HG03135 (cell line): Measurements from ENCODE around the gene ADAM10.

Source experiments
- ATAC-seq: cut with Tn5 transposase; IDR thresholded peaks from one replicate; pipeline ENCODE4 v1.9.1; 2021; ENCODE audit warnings: mild to moderate bottlenecking, moderate library complexity; ENCODE audit not compliant: unreplicated experiment

The ADAM10 gene

DNA sequence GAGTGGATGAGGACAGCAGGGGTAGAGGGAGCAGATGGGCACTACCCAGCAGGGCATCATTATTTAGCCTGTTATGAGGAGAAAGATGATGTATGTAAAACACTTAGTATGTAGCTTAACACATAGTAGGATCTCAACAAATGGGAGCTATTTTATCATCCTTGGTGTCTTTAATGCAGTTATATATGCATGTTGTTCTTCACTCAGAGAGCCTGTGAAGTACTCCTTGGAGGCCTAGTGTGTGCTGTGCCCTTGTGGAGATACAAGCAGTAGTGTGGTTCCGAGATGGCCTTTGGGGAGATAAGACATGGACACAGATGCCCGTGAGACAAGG is 193.5 kb downstream of the ADAM10 start:
- ATAC-seq: no peak

GRCh38 chr15:58555162-58556027 is 194.1 kb downstream of the ADAM10 start:
- no peak for ATAC-seq

DNA sequence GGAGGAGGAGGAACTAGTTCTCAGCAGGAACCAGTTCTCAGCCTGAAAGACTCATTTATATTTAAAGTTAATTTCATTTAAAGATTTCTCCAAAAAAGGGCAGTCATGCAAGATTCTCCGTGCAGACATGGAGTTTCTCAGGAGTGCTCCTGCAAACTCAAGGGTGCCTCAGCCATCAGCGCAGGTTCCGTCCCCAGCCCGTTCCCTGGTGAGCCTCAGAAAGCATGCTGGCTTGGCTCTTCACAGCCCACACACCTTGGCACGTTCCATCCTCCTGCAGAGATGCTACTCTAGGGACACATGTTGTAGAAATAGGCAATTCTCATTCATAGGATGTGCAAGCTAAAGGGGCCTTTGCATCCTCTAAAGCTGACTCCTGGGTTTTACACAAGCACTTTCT is 194.7 kb downstream of the ADAM10 start:
- ATAC-seq: no peak

DNA sequence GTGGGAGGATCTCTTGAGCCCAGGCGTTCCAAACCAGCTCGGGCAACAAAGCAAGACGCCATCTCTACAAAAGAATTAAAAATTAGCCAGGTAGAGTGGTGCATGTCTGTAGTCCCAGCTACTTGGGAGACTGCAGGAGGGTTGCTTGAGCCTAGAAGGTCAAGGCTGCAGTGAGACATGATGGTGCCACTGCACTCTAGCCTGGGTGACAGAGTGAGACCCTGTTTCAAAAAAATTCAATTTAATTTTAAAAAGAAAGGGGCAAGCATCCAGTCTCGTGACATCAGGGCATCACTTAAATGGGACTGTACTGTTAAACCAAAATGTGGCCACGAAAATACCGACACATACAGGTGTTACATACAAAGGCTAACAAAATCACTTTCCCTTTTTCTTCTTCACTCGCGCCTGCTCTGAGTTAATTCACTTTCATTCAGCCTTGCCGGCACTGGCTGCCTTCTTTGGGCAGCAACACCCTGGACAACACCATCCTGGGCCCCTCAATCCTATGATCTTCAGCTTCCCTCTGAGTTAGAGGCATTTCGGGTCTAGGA is 196.1 kb downstream of the ADAM10 start:
- ATAC-seq: no peak

- ATAC-seq: no peak
Observed at GRCh38 chr15:58552505-58553364, 196.8 kb downstream of the ADAM10 start.

DNA sequence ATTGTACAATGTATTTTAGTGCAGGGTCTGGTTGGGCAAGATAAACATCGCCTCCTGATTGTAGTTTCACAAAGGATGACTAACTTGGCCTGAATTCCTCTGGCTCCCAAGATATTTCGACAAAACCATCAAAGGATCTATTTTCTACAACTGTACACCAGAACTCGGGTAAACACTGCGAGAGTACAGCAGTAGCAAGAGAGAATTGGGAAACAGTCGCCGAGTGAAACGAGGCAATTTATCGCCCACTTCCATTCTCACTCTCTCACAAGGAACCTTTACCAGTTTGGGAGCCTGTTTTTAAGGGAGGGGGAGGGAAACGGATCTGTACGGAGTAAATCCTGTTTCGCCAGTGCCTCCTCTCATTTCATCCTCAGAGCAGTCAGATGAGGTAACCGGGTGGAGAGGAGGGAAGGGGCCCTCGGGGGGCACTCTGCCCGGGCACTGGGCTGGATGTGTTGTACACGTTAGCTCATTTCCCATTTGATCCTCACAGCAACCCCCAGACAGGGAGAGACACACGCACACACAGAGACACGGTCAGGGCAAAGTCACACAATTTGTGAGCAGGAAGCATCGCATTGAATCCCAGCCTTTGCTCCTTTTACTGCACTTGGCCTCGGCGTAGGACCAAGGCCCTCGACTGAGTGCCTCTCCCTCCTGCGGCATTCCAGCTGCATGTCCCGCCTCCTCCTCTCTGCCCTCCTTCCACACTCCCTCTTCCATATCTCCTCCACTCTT is 197.6 kb downstream of the ADAM10 start:
- ATAC-seq: no peak

GRCh38 chr15:58551084-58551763 is 198.3 kb downstream of the ADAM10 start:
- no peak for ATAC-seq

- ATAC-seq: no peak
Observed at GRCh38 chr15:58549785-58550074, 199.8 kb downstream of the ADAM10 start.

DNA sequence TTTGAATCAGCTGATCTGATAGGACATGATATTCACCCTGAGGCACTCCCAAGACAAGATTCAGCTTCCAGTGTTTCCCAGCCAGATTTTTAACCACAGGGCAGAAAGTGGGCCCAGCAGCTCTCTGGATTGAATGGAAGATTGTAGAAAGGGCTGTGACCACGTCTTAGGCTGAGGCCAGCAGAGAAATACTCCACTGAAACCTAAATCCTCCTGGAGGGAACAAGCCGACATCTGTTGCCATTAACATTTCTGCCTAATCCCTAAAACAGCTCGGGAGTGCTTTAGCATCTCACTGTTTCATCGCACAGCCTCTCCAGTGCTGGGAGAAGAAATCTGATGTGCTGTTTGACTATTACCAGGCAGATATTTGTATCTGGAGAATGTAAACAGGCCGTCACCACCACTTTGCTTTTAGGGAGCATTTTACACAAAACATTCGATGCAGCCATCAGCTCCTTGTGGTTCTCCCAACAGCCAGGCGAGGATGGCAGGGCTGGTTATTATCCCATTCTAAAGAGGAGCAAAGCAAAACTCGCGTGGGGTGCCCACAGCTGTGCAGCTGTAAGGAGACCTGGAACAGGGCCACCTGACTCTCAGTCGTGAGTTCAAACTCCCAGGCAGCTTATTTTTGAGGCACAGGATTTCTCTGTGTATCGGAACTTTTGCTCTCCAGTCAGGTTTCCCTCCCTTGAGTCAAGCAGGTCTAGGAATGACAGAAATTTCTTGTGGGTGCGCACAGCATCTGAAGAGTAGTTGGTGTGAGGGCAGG is 200.3 kb downstream of the ADAM10 start:
- no peak for ATAC-seq

DNA sequence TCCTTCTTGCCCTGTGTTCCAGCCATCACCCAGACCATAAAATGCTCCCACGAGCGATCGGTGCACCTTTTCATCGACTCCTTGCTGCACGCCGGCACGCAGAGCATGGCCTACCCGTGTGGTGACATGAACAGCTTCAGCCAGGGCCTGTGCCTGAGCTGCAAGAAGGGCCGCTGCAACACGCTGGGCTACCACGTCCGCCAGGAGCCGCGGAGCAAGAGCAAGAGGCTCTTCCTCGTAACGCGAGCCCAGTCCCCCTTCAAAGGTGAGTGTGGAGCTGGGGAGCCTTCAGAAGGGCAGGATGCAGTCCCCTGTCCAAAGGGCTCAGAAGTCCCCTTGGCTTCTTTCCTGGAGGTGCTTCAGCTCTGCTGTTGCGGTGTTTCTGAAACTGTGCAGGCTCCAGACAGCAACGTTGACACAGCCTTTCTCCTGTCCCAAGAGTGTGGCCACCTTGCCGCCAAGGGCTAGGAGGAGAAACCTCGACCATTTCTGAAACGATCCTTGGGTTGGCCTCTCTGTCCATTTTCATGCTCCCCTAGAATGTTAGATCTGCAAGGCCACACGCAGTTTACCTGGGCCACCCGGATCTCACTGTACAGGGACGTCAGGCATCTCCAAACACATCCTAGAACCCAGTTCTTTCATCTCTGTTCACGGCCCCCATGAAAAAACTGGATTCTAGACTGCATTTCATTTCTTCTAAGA is 201.0 kb downstream of the ADAM10 start:
- ATAC-seq: no peak

- no peak for ATAC-seq
Observed at GRCh38 chr15:58547628-58548307, 201.7 kb downstream of the ADAM10 start.

- no peak for ATAC-seq
Observed at GRCh38 chr15:58546635-58547627, 202.6 kb downstream of the ADAM10 start.

GRCh38 chr15:58546066-58546591 is 203.4 kb downstream of the ADAM10 start:
- ATAC-seq: no peak

DNA sequence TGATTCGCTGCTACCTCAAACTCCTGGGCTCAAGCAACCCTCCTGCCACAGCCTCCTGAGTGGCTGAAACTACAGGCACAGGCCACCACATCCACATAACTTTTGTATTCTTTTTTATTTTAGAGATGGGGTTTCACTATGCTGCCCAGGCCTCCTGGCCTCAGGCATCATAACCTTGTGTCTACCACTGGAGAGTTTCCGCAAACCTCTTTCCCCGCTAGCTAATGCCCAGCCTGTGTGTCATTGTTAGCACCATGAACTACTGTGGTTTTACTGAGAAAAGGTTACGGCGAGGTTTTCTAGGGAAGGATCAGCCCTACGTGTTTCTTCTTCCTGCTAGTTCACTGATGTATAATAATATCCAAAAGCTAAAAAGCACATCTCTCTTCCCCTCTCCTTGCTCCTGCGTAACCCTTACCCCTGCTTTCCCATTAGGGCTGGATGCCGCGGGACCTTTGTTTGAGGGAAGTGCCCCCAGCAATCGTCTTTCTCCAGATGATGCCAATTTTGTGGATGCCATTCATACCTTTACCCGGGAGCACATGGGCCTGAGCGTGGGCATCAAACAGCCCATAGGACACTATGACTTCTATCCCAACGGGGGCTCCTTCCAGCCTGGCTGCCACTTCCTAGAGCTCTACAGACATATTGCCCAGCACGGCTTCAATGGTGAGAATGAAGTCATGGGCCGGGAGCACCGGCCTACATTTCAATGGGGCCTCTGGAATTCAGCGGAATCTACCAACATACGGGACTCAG is 204.0 kb downstream of the ADAM10 start:
- no peak for ATAC-seq

DNA sequence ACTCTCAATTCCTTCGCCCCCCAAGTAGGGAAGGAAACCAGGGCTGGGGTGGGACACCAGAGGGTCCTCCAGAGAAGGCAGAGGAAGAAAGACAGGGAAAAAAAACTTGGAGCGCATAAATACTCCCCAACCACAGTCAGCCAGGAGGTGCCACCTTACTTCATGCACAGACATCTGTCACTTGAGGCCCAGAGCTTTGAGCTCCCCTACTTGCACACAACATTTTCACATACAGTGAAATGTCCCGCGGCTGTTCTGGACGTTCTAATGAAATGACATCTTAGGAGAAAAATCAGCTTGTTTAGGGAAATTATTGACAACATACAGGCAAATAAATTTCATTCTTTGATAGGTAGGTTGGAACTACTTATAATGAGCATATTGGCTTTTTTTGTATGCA is 204.8 kb downstream of the ADAM10 start:
- ATAC-seq: no peak

- no peak for ATAC-seq
Observed at GRCh38 chr15:58543664-58544335, 205.7 kb downstream of the ADAM10 start.
